Fibroblast of lung (primary cell): Measurements from ENCODE around the gene PRELID2.

ENCODE experiments used
- CTCF ChIP-seq, 2 donors: IDR thresholded peaks in 1 of 2; conservative IDR thresholded peaks in 1 of 2; 1 replicate in 1 of 2; 2 replicates in 1 of 2; pipeline ENCODE4 v1.5.1; 2011 to 2012; ENCODE audit warnings: low read length in 2 of 2, control low read depth in 1 of 2, inconsistent platforms in 1 of 2, low read depth in 1 of 2, mild to moderate bottlenecking in 1 of 2
- EZH2 ChIP-seq: IDR thresholded peaks from 2 replicates; pipeline ENCODE4 v1.5.1; 2012; ENCODE audit warnings: low read length, control low read depth, mild to moderate bottlenecking; ENCODE audit errors: missing control alignments

GRCh38 chr5:145796318-145796717 is 38.8 kb downstream of the PRELID2 start:
- TF ChIP-seq CTCF (conservative IDR thresholded peaks at IDR 0.05 in 1 of 2, IDR thresholded peaks at IDR 0.05 in 1 of 2; ENCODE audit: low read depth in 1 of 2, low read length in 2 of 2) (no peak), EZH2 (no peak)
